Superior temporal gyrus (tissue), 1 donor: ENCODE measurements around the gene TBC1D14.
"Not testable (repeated sequence)": the region's sequence is repeated elsewhere in the genome, so short reads cannot be mapped to it uniquely, and the experiment has no call there.

Experiments used
- DNase-seq: peaks from one replicate; pipeline ENCODE4 v3.0.0-alpha.2; 2016; ENCODE audit errors: extremely low spot score

Gene TBC1D14

DNA sequence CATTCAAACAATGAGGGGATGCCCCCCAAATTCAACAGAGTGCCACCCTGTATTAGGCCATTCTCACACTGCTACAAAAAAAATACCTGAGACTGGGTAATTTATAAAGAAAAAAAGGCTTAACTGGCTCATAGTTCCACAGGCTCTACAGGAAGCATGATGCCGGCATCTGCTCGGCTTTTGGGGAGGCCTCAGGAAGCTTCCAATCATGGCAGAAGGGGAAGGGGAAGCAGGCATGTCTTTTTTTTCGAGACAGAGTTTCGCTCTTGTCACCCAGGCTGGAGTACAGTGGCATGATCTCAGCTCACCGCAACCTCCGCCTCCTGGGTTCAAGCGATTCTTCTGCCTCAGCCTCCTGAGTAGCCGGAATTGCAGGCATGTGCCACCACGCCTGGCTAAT, 18.7 kb upstream of the TBC1D14 start:
- not testable (repeated sequence) for DNase-seq

GRCh38 chr4:6891436-6892170, 18.0 kb upstream of the TBC1D14 start:
- no peak for DNase-seq

- DNase-seq: no peak
Measured at GRCh38 chr4:6892190-6892908, 17.3 kb upstream of the TBC1D14 start.

GRCh38 chr4:6892909-6893202, 16.8 kb upstream of the TBC1D14 start:
- no peak for DNase-seq

- no peak for DNase-seq
Measured at GRCh38 chr4:6893449-6894085, 16.1 kb upstream of the TBC1D14 start.

DNA sequence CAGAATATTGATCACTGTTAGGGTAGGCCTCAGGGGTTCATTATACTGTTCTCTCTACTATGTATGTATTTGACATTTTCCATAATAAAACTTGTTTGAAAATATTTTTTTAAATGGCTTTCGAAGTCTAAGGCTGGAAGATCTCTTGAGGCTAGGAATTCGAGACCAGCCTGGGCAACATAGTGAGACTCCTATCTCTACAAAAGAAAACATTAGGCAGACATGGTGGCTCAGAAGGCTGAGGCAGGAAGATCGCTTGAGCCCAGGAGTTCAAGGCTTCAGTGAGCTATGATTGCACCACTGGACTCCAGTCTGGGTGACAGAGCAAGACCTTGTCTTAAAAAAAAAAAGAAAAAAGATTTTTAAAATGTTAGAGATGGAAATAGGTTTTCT, 15.5 kb upstream of the TBC1D14 start:
- DNase-seq: no peak

DNA sequence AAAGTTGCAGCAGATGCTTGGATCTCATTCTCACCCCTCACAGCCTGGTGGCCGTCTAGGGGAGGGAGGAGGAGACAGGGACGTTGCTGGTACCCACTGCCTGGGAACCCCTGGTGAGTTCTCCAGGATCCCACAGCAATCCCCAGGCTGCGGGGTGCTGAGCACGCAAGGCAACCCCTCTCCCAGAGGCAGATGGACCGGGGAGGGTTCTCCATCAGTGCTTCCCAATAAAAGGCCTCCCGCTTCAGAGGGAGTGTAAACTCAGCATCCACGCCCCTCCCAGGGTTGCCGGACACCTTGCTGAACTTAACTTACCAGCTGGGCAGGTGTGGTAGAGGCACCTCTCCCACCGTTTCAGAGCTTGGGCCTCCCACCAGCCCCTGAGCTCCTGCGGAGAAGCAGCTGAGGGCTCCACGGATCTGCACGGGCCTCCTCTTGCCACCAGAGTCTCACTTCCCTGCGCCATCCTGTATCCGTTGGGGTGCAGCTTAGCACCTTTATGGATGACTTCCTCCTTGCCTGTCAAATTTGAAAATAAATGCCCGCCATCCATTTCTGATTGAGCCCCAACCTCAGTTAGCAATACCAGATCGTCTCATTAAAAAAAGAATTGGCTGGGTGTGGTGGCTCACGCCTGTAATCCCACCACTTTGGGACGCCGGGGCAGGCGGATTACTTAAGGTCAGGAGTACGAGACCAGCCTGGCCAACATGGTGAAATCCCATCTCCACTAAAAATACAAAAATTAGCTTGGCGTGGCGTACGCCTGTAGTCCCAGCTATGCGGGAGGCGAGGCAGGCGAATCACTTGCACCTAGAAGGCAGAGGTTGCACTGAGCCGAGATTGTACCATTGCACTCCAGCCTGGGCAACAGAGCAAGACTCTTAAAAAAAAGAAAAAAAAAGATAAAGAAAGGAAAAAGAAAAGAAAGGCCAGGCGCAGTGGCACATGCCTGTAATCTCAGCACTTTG, 14.8 kb upstream of the TBC1D14 start:
- DNase-seq: no peak

DNA sequence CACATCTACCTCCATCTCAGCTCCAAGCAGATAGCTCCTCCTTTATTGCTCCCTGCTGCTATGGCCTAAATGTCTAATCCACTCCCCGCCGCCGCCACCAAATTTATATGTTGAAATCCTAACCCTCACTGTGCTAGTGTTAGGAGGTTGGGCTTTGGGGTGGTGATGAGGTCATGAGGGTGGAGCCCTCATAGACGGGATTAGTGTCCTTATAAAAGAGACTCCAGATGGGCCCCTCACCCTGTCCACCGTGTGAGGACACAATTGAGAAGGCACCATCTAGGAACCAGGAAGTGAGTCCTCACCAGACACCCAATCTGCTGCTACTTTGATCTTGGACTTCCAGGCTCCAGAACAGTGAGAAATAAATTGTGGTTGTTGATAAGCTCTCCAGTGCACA, 13.6 kb upstream of the TBC1D14 start:
- DNase-seq: no peak

DNA sequence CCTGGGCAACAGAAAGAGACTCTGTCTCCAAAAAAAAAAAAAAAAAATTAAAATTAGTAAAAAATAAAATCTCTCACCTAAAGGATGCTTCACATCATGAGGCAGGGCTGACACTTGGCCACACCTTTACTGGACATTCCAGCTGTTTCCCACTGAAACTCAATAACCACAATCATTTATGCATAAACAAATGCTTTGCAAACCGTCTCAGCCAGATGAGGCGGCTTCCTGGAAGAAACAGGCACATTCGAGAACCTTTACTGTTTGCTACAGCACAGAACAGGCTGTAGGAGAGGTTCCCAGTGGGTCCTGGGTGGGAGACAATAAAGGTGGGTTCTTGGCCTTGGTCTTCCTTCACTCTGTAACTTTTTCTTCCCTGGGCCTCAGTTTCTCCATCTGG, 10.9 kb upstream of the TBC1D14 start:
- no peak for DNase-seq

DNA sequence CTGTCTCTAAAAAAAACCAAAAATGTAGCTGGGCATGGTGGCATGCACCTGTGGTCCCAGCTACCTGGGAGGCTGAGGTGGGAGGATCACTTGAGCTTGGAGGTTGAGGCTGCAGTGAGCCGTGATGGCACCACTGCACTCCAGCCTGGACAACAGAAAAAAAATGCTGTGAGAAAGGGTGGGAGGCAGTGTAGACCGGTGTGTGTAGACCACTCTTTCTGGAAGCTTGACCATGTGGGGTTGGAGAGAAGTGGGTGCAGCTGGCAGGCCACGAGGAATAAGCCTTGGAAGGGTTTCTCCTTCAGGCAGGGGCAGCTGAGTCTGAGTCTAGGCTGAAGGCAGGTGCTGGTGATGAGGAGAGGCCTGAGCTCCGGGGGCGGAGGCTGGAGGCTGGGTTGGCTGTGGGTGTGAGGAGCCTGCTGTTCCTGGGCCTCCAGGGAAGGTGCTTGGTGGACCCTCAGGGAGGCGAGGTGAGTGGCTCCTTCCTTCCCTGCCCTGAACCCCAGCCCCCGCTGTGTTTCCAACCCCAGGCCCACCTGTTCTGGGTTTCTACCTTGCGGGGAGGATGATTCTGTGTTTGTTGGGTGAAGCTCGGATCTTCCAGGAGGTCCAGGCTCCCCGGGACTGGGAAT, 9.3 kb upstream of the TBC1D14 start:
- no peak for DNase-seq

GRCh38 chr4:6900956-6901355, 8.7 kb upstream of the TBC1D14 start:
- no peak for DNase-seq

DNA sequence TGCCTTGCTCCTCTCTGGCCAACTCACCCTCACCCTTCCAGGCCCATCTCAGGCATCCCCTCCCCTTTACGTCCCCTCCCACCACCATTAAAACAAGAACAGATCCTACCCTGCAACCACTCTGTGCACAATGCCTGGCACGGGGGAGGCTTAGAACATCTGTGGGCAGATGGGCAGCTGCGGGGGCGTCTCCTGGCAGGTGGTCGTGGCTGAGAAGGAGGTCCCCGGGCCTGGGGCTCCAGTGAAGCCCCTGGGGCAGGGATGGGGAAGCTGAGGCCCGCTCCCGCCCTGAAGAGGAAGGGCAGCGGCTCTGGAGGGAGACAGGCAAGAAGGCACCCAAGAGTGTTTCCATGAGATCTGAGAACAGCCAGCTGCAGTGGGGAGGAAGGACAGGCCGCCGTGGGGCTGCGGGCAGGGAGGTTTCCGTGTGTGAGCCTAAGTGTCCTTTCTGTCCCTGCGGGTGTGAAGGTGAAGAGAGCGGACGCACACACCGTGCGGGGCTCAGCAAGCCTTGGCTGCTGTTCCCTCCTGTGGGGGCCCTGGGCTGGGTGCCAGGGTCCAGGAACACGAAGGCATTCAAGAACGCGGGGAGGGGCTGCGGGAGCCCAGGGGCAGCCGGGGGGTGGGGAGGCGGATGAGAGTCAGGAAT, 7.8 kb upstream of the TBC1D14 start:
- DNase-seq: no peak

GRCh38 chr4:6902318-6903042, 7.1 kb upstream of the TBC1D14 start:
- no peak for DNase-seq

GRCh38 chr4:6905516-6906445, 3.8 kb upstream of the TBC1D14 start:
- DNase-seq: no peak

- DNase-seq: not testable (repeated sequence)
Measured at GRCh38 chr4:6906486-6906885, 3.1 kb upstream of the TBC1D14 start.

- DNase-seq: peak; percentile 56
Measured at GRCh38 chr4:6907658-6908191, 1.9 kb upstream of the TBC1D14 start.

DNA sequence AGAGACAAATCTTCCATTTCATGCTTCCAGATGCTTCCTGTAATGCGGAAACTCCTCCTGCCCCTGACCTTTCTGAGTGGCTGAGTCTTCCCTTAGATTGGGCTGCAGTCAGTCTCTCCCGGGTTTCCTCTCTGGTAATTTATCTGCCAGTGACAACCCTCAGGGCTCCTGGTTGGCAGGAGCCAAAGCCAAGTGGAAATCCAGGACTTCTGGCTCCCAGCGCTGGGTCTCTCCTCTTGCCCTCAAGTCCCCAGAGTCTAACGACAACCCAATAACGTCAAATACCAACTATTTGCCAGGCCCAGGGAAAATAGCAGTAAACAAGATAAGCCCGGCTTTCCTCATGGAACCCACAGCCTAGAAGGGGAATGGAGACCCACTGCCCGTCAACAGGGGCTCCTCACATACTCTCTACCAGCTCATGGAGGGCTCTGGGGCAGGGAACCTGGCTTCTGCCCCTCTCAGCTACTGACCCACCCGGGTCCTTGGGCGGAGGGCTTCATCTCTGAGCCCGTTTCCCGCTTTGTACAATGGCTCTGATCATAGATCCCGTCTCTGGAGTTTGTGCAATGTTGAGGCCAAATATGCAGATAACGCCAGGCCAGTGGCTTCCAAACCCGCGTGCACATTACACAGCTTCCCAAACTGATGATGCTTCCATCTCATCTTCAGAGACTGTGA, 1.1 kb upstream of the TBC1D14 start:
- no peak for DNase-seq

DNA sequence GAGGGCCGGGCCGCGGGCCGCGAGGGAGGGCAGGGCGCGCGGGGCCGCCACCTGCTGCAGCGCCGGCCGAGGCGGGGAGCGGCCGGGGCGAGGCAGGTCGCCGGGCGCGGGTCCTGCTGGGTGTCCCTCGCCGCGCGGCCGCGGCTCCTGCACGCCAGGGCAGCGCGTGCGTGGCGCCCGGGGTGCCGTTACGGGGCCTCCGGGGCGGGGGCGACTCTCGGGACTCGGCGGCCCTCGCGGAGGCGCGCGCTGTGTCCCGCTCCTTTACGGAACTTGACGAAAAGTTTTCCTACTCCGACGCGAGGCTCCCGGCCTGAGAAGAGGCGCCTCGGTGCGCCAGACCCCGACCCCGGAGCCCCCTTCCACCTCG, 329 bp downstream of the TBC1D14 start:
- DNase-seq: no peak
